SK-MEL-5 (cell line): ENCODE results near the gene AKT3. TPM values are rescaled to one million over a fixed set of nuclear protein-coding genes. Genes with fewer than 3 reads are reported as not detected.

Experiments used
- DNase-seq: peaks from one replicate; pipeline ENCODE4 v3.0.0-alpha.2; 2016; ENCODE audit warnings: low read depth, low spot score
- in situ Hi-C: cut with HindIII; loops from 2 replicates; pipeline ENCODE4 v1.10.0; 2016; ENCODE audit warnings: low sequenced_read_pairs, high pct_unique_total_duplicates, low pct_unique_long_range_greater_than_20kb
- total RNA-seq: library from RNA; depleted of rRNA; stranded (reverse); fragments of >200 nt; shearing (Covaris generic); gene quantifications from 2 replicates; pipeline ENCODE4 v1.2.3, GENCODE V29; 2014

Gene AKT3
- total RNA-seq, 1 experiment from 2014 or later: 29.3 TPM

- no peak for DNase-seq
- in situ Hi-C loops: no loop called here
Observed at GRCh38 chr1:243563732-243564131, 286.3 kb downstream of the AKT3 start.

GRCh38 chr1:243562473-243562872, 287.6 kb downstream of the AKT3 start:
- in situ Hi-C loops: no loop called here
- DNase-seq: no peak

- in situ Hi-C loops: no loop called here
- DNase-seq: no peak
Observed at GRCh38 chr1:243561588-243562319, 288.3 kb downstream of the AKT3 start.

- in situ Hi-C loops: no loop called here
- no peak for DNase-seq
Observed at GRCh38 chr1:243559575-243560162, 290.4 kb downstream of the AKT3 start.

GRCh38 chr1:243558576-243558975, 291.5 kb downstream of the AKT3 start:
- no peak for DNase-seq
- in situ Hi-C loops: no loop called here

GRCh38 chr1:243557866-243558265, 292.2 kb downstream of the AKT3 start:
- in situ Hi-C loops: no loop called here
- no peak for DNase-seq

- no peak for DNase-seq
- in situ Hi-C loops: no loop called here
Observed at GRCh38 chr1:243554686-243555085, 295.4 kb downstream of the AKT3 start.

- in situ Hi-C loops: no loop called here
- no peak for DNase-seq
Observed at GRCh38 chr1:243553090-243553489, 297.0 kb downstream of the AKT3 start.

GRCh38 chr1:243550276-243550675, 299.8 kb downstream of the AKT3 start:
- DNase-seq: no peak
- in situ Hi-C loops: no loop called here

GRCh38 chr1:243549791-243550190, 300.3 kb downstream of the AKT3 start:
- in situ Hi-C loops: no loop called here

GRCh38 chr1:243549108-243549507, 300.9 kb downstream of the AKT3 start:
- in situ Hi-C loops: no loop called here
- DNase-seq: no peak

More at GRCh38 chr1:243549791-243550190, 300.3 kb downstream of the AKT3 start:
- DNase-seq: no peak

GRCh38 chr1:243548516-243548915, 301.5 kb downstream of the AKT3 start:
- in situ Hi-C loops: no loop called here

GRCh38 chr1:243547891-243548290, 302.2 kb downstream of the AKT3 start:
- in situ Hi-C loops: no loop called here
- DNase-seq: no peak

More at GRCh38 chr1:243548516-243548915, 301.5 kb downstream of the AKT3 start:
- DNase-seq: no peak

- DNase-seq: no peak
- in situ Hi-C loops: no loop called here
Observed at GRCh38 chr1:243546457-243546856, 303.6 kb downstream of the AKT3 start.

GRCh38 chr1:243543501-243543900, 306.5 kb downstream of the AKT3 start:
- in situ Hi-C loops: no loop called here
- DNase-seq: no peak

- no peak for DNase-seq
- in situ Hi-C loops: no loop called here
Observed at GRCh38 chr1:243542739-243543415, 307.2 kb downstream of the AKT3 start.

GRCh38 chr1:243539636-243540035, 310.4 kb downstream of the AKT3 start:
- DNase-seq: no peak
- in situ Hi-C loops: no loop called here

- in situ Hi-C loops: no loop called here
- DNase-seq: no peak
Observed at GRCh38 chr1:243535014-243535413, 315.0 kb downstream of the AKT3 start.

GRCh38 chr1:243529512-243529911, 320.5 kb downstream of the AKT3 start:
- in situ Hi-C loops: no loop called here

More at GRCh38 chr1:243529512-243529911, 320.5 kb downstream of the AKT3 start:
- no peak for DNase-seq
